Lung (tissue), 12 donors: ENCODE data around the gene PPP1R3F. TPM values are rescaled to one million over a fixed set of nuclear protein-coding genes. Genes with fewer than 3 reads are reported as not detected.

ENCODE experiments used
- ATAC-seq: fragments of 200-7000 bp; cut with Tn5 transposase; one replicate; pipeline ENCODE4 v1.9.1; 2020; ENCODE audit warnings: moderate number of reproducible peaks; ENCODE audit not compliant: insufficient read depth, low FRiP score
- DNase-seq, 3 donors: peaks; one replicate each; pipeline ENCODE4 v3.0.0-alpha.2; 2013 to 2017
- H3K27ac ChIP-seq, 2 donors: one replicate each; pipeline ENCODE4 v1.5.1; 2013; ENCODE audit warnings: mild to moderate bottlenecking in 2 of 2, moderate library complexity in 2 of 2, control low read depth in 1 of 2, inconsistent platforms in 1 of 2, low read depth in 1 of 2, low read length in 1 of 2
- H3K27me3 ChIP-seq, 3 donors: one replicate each; pipeline ENCODE4 v1.5.1; 2013; ENCODE audit warnings: low read length in 2 of 3; ENCODE audit not compliant: control insufficient read depth in 3 of 3, insufficient read depth in 3 of 3
- H3K36me3 ChIP-seq, 4 donors: one replicate each; pipeline ENCODE4 v1.5.1; 2013; ENCODE audit warnings: low read length in 4 of 4, mild to moderate bottlenecking in 1 of 4, moderate library complexity in 1 of 4; ENCODE audit not compliant: control insufficient read depth in 4 of 4, insufficient read depth in 4 of 4
- H3K4me1 ChIP-seq, 5 donors: one replicate each; pipeline ENCODE4 v1.5.1; 2013; ENCODE audit warnings: low read length in 5 of 5, mild to moderate bottlenecking in 2 of 5, moderate library complexity in 1 of 5; ENCODE audit not compliant: control insufficient read depth in 5 of 5, insufficient read depth in 5 of 5
- H3K4me3 ChIP-seq: one replicate; pipeline ENCODE4 v1.5.1; 2013; ENCODE audit warnings: mild to moderate bottlenecking, control low read depth, moderate library complexity
- H3K9ac ChIP-seq, 2 donors: one replicate each; pipeline ENCODE4 v1.5.1; 2013; ENCODE audit warnings: low read length in 2 of 2, control low read depth in 1 of 2; ENCODE audit not compliant: insufficient read depth in 1 of 2
- H3K9me3 ChIP-seq, 4 donors: one replicate each; pipeline ENCODE4 v1.5.1; 2013; ENCODE audit warnings: low read length in 3 of 4, mild to moderate bottlenecking in 1 of 4, moderate library complexity in 1 of 4; ENCODE audit not compliant: control insufficient read depth in 4 of 4, insufficient read depth in 3 of 4
- WGBS, 2 donors: extraction: QIAGEN DNeasy Blood & Tissue Kit; methylation state at CpG; one replicate each; pipeline ENCODE4 v1.1.7; 2013; 5-methylcytosine and 5-hydroxymethylcytosine counted together
- polyA plus RNA-seq, 2 donors: library from polyadenylated mRNA; stranded (reverse); fragments of 200-250 nt; gene quantifications; one replicate each; pipeline ENCODE4 v1.2.1, GENCODE V29; 2013
- total RNA-seq, 2 donors: library from RNA; depleted of rRNA in 1 of 2; stranded (reverse); fragments of >200 nt in 1 of 2; gene quantifications; one replicate each; pipeline ENCODE4 v1.2.1, GENCODE V29; 2014 to 2021
- TF ChIP-seq, protein P1 (sequence below): IDR thresholded peaks from 2 replicates; pipeline ENCODE4 v1.5.1; 2012; ENCODE audit warnings: mild to moderate bottlenecking; ENCODE audit errors: control extremely low read depth, extremely low read depth
- donor health status: control.
- donor health status: control.
- donor health status: Bipolar disorder and iron deficiency.
- donor health status: healthy.
- donor health status: DM: yes; HTN: yes; CAD: no.

PPP1R3F gene
- total and polyA plus RNA-seq, 4 donors, result 2.0 to 7.6 (median 4.4) TPM

GRCh38 chrX:49246541-49246940 lies 23.1 kb upstream of the PPP1R3F start:
- Histone ChIP-seq H3K4me3 (no peak overlapping the region), H3K36me3 (peaks cover 0 to 42% (median 3%) of the 10 kb centered on the region in 4 donors), H3K27ac (no peak overlapping the region), H3K4me1 (no peaks in the 10 kb centered on the region), H3K9me3 (no peaks in the 10 kb centered on the region), H3K27me3 (no peaks in the 10 kb centered on the region), H3K9ac (no peak overlapping the region)
- DNase-seq (no peak), ATAC-seq (no peak)
- 91 to 94% methylated on average over 7 to 10 of the region's 10 CpGs for WGBS, 2 donors
- TF ChIP-seq, protein P1, sequence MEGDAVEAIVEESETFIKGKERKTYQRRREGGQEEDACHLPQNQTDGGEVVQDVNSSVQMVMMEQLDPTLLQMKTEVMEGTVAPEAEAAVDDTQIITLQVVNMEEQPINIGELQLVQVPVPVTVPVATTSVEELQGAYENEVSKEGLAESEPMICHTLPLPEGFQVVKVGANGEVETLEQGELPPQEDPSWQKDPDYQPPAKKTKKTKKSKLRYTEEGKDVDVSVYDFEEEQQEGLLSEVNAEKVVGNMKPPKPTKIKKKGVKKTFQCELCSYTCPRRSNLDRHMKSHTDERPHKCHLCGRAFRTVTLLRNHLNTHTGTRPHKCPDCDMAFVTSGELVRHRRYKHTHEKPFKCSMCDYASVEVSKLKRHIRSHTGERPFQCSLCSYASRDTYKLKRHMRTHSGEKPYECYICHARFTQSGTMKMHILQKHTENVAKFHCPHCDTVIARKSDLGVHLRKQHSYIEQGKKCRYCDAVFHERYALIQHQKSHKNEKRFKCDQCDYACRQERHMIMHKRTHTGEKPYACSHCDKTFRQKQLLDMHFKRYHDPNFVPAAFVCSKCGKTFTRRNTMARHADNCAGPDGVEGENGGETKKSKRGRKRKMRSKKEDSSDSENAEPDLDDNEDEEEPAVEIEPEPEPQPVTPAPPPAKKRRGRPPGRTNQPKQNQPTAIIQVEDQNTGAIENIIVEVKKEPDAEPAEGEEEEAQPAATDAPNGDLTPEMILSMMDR, result no peak

DNA sequence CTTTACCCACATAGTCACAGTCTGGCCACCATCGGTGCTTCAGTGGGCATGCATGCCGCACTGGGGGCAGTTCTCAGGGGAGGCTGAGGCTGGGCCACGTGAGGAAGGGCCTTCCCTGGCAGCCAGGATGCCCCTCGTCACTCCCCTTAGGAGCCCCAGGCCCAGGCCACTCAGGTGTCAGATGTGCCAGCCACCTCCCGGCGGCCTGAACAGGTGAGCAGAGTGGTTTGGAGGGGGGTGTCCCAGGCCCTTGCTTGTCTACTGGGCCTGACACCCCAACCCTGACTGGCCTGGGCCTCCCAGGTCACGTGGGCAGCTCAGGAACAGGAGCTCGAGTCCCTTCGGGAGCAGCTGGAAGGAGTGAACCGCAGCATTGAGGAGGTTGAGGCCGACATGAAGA lies 22.2 kb upstream of the PPP1R3F start:
- no peaks in the 10 kb centered on the region for H3K27me3 ChIP-seq
- H3K9me3 ChIP-seq, result no peaks in the 10 kb centered on the region
- H3K4me3 ChIP-seq, result no peak overlapping the region
- peaks cover 0 to 42% (median 3%) of the 10 kb centered on the region in 4 donors for H3K36me3 ChIP-seq
- WGBS, 2 donors, result 82 to 100% methylated on average over 4 to 11 of the region's 11 CpGs
- no peak overlapping the region for H3K27ac ChIP-seq
- no peaks in the 10 kb centered on the region for H3K4me1 ChIP-seq
- ATAC-seq (no peak), DNase-seq (no peak)
- TF ChIP-seq, protein P1, result no peak
- no peak overlapping the region for H3K9ac ChIP-seq

DNA sequence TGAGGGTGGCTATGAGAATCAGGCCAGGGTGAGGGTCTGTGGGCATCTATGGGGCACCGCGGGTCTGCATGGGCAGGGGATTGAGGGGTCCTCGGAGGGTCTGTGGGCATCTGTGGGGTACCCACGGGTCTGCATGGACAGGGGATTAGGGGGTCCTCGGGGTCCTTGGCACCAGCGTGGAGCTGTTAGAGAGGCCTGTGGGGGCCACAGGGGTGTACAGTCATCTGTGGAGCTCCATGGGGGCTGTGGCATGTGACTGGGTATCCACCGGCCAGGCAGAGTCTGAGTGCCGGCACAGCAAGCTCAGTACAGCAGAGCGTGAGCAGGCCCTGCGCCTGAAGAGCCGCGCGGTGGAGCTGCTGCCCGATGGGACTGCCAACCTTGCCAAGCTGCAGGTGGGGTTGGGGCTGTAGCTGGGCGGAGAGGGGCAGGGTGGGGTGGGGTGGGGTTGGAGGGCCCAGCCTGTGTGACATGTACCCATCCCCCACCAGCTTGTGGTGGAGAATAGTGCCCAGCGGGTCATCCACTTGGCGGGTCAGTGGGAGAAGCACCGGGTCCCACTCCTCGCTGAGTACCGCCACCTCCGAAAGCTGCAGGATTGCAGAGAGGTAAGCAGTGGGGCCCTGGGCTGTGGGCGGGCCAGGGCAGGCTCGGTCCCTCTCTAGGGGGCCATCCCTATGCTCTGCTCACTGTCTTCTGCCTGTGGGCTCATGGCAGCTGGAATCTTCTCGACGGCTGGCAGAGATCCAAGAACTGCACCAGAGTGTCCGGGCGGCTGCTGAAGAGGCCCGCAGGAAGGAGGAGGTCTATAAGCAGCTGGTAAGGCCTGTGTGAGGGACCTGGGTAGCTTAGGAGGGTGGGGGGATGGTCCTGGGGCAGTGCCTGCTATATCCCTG lies 21.4 kb upstream of the PPP1R3F start:
- no peak for ATAC-seq
- H3K36me3 ChIP-seq, result peaks cover 0 to 38% (median 3%) of the 10 kb centered on the region in 4 donors
- TF ChIP-seq, protein P1, result no peak
- no peaks in the 10 kb centered on the region for H3K9me3 ChIP-seq
- peak; percentile 33 to 38 (median 33) for DNase-seq
- H3K4me3 ChIP-seq, result no peak overlapping the region
- no peak overlapping the region for H3K27ac ChIP-seq
- no peak overlapping the region for H3K9ac ChIP-seq
- no peaks in the 10 kb centered on the region for H3K4me1 ChIP-seq
- 89 to 92% methylated on average over 17 to 28 of the region's 28 CpGs for WGBS, 2 donors
- H3K27me3 ChIP-seq, result no peaks in the 10 kb centered on the region
